ENCODE data around the gene SMAD6.

The SMAD6 gene

DNA sequence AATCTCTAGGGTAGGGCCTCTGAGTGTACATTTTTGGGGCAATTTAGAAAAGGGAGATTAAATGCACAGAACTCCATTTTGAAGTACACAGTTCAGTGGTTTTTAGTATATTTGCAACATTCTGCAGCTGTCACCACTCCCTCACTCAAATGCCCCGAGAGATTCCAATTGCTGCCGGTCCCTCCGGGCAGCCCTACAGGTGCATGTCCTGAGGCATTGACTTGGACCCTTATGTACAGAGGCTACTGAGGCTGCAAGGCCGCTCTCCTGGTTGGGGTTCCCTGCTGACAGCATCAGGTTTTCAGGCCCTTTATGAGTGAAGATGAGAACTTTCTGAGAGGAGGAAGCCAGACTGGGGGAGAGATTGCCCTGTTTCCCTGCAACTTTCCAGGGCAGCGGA, 39.6 kb downstream of the SMAD6 start:
- no peak for DNase-seq (ENCODE audit: low read depth)
- H3K4me3 ChIP-seq (ENCODE audit: low read depth, low read length) = no peak overlapping the region
- TF ChIP-seq, protein P1, sequence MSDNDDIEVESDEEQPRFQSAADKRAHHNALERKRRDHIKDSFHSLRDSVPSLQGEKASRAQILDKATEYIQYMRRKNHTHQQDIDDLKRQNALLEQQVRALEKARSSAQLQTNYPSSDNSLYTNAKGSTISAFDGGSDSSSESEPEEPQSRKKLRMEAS (IDR thresholded peaks at IDR 0.05; ENCODE audit: low read depth, low read length) = no peak
- TF ChIP-seq POLR2A (IDR thresholded peaks at IDR 0.05; ENCODE audit: extremely low read depth, insufficient read length) (no peak), MYC (IDR thresholded peaks at IDR 0.05; ENCODE audit: low read depth, low read length) (no peak)
- TF ChIP-seq, protein P2, sequence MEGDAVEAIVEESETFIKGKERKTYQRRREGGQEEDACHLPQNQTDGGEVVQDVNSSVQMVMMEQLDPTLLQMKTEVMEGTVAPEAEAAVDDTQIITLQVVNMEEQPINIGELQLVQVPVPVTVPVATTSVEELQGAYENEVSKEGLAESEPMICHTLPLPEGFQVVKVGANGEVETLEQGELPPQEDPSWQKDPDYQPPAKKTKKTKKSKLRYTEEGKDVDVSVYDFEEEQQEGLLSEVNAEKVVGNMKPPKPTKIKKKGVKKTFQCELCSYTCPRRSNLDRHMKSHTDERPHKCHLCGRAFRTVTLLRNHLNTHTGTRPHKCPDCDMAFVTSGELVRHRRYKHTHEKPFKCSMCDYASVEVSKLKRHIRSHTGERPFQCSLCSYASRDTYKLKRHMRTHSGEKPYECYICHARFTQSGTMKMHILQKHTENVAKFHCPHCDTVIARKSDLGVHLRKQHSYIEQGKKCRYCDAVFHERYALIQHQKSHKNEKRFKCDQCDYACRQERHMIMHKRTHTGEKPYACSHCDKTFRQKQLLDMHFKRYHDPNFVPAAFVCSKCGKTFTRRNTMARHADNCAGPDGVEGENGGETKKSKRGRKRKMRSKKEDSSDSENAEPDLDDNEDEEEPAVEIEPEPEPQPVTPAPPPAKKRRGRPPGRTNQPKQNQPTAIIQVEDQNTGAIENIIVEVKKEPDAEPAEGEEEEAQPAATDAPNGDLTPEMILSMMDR (IDR thresholded peaks at IDR 0.05; ENCODE audit: low read depth, low read length) = no peak

DNA sequence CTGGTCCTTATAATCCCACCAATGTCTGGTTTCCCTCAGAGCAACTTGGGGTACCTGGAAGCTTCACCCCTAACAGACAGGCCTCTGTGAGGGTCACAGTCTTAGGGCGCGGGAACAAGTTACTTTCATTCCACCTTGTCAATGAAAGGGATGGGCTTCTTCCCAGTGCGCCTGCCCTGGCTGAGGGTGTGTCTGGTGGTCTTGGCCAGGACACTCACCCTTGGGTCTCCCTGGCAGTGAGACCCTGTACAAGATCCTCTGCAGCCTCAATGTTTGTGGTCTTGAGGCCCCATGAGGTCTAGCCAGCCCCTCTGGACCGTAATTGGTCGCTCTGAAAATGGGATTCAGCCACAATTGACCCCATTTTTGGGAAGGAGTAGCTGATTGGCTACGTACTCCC, 40.2 kb downstream of the SMAD6 start:
- DNase-seq (ENCODE audit: low read depth) = no peak
- H3K4me3 ChIP-seq (ENCODE audit: low read depth, low read length) = no peak overlapping the region
- TF ChIP-seq, protein P1 (IDR thresholded peaks at IDR 0.05; ENCODE audit: low read depth, low read length) = no peak
- TF ChIP-seq MYC (IDR thresholded peaks at IDR 0.05; ENCODE audit: low read depth, low read length) (no peak), POLR2A (IDR thresholded peaks at IDR 0.05; ENCODE audit: extremely low read depth, insufficient read length) (no peak)

DNA sequence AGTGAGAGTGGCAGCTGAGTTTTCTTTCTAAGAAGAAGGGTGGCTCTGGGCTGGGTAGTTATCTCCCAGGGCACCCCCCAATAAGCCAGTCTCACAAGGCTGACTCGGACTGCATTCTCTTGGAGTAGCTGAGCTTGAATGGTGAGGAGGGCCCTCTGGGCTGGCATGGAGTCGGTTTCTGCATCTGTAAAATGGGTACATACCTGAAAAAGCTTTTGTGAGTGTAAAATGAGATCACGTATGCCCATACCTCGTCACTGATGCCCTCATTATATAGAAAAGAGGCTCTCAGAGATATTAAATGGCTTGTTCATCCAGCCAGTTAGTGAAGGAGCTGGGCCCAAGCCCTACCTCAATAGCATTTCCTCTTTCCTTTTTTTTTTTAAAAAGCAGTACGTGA, 41.2 kb downstream of the SMAD6 start:
- DNase-seq (ENCODE audit: low read depth) = no peak
- no peak for TF ChIP-seq POLR2A (IDR thresholded peaks at IDR 0.05; ENCODE audit: extremely low read depth, insufficient read length)
- TF ChIP-seq MYC (IDR thresholded peaks at IDR 0.05; ENCODE audit: low read depth, low read length) = no peak
- TF ChIP-seq, protein P2 (IDR thresholded peaks at IDR 0.05; ENCODE audit: low read depth, low read length) = no peak
- TF ChIP-seq, protein P1 (IDR thresholded peaks at IDR 0.05; ENCODE audit: low read depth, low read length) = no peak
- no peak overlapping the region for H3K4me3 ChIP-seq (ENCODE audit: low read depth, low read length)

DNA sequence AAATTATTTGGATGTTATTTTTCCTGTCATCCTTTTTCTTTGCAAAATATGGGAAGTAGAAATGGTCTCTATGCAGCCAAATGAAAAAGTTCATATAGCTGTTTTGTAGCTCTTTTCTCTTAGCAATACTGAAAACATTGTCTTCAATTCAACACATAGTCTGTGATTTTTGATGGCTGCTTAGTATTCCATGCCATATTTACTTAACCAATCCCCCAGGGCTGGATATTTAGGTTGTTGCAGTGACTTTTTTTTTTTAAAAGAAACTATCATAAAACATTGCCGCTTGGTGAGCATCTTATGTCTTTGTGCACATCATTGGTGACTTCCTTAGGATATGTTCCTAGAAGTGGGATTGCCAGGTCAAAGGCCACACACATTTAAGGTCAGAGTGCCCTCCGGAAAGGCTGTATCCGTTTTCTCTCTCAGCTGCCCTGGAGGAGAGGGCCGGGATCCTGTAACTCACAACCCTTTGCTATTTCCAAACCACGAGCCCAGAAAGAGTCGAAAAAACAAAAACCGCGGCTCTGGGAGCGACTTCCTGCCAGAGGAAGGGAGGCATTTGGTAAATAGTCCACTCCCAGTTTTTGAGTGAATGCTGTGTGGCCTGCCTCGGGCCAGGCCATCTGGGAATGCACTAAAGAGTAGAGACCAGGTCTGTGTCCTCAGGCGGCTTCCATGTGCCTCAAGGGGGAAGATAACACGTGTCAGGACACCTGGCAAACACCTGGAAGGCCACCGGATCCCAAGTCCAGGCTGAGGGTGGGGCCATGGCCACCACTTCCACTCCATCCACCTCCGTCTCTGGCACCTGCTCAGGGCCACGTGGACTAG, 41.9 kb downstream of the SMAD6 start:
- TF ChIP-seq POLR2A (IDR thresholded peaks at IDR 0.05; ENCODE audit: extremely low read depth, insufficient read length) (no peak), MYC (IDR thresholded peaks at IDR 0.05; ENCODE audit: low read depth, low read length) (no peak)
- TF ChIP-seq, protein P1 (IDR thresholded peaks at IDR 0.05; ENCODE audit: low read depth, low read length) = no peak
- TF ChIP-seq, protein P2 (IDR thresholded peaks at IDR 0.05; ENCODE audit: low read depth, low read length) = no peak
- peak; percentile 22 for DNase-seq (ENCODE audit: low read depth)
- H3K4me3 ChIP-seq (ENCODE audit: low read depth, low read length) = no peak overlapping the region

DNA sequence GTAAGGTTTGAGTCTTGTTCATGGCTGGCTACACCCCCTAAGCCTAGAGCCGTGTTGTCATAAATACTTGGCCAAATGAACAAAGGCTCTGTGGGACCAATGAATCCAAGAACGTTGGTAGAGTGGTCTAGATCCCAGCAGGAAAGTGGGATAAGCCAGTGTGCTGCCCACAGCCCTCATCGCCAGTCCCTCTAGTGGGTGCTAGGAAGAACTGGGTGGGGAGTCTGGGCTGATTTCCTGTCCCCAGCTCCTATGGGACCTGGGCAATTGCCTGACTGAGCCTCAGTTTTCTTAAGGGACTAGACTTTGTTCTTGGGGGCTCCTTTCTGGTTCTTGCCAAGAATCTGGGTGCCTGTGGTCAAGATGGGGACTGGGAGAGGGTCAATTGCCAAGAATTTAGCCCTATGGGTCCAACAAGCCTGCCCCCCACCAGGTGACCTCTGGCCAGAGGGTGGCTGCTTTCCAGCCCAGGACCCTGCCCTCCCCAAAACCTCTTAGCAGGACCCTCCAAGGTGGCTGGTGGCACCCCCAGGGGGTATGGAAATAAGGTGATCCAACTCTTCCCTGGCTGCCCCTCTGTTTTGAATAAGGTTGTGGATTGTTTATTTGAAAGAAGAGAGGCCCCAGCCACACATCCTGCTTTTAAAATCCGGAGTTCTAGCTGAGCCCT, 42.7 kb downstream of the SMAD6 start:
- no peak overlapping the region for H3K4me3 ChIP-seq (ENCODE audit: low read depth, low read length)
- no peak for DNase-seq (ENCODE audit: low read depth)
- TF ChIP-seq POLR2A (IDR thresholded peaks at IDR 0.05; ENCODE audit: extremely low read depth, insufficient read length) = no peak
- TF ChIP-seq, protein P2 (IDR thresholded peaks at IDR 0.05; ENCODE audit: low read depth, low read length) = no peak
- TF ChIP-seq MYC (IDR thresholded peaks at IDR 0.05; ENCODE audit: low read depth, low read length) = no peak
- TF ChIP-seq, protein P1 (IDR thresholded peaks at IDR 0.05; ENCODE audit: low read depth, low read length) = no peak
